GM18517 (cell line): ENCODE measurements around the gene TAF1L.

Source experiments
- ATAC-seq: cut with Tn5 transposase; IDR thresholded peaks from one replicate; pipeline ENCODE4 v1.9.1; 2021; ENCODE audit warnings: mild to moderate bottlenecking, moderate library complexity; ENCODE audit not compliant: unreplicated experiment

TAF1L gene

GRCh38 chr9:32596096-32596865, 39.2 kb downstream of the TAF1L start:
- no peak for ATAC-seq

- no peak for ATAC-seq
Measured at GRCh38 chr9:32590898-32591297, 44.6 kb downstream of the TAF1L start.

DNA sequence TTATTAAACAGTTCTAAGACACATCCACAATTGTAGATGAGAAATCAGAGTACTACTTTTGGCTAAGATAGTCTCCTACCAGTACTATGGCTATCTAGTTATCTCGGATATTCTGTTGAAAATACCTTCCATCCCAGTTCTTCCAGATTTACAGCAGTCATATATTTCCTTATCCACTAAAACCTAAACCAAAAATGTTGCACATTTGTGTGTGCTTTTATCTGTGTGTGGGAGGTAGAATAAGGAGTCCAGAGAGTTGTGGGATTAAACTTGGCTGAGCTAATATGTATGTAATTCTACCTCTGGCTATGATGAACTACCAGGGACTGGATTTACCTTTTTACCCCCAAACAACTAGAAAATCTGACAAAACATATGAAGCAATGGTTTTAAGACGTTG, 45.0 kb downstream of the TAF1L start:
- ATAC-seq: no peak

- no peak for ATAC-seq
Measured at GRCh38 chr9:32589083-32589723, 46.3 kb downstream of the TAF1L start.

GRCh38 chr9:32587901-32588300, 47.6 kb downstream of the TAF1L start:
- no peak for ATAC-seq

DNA sequence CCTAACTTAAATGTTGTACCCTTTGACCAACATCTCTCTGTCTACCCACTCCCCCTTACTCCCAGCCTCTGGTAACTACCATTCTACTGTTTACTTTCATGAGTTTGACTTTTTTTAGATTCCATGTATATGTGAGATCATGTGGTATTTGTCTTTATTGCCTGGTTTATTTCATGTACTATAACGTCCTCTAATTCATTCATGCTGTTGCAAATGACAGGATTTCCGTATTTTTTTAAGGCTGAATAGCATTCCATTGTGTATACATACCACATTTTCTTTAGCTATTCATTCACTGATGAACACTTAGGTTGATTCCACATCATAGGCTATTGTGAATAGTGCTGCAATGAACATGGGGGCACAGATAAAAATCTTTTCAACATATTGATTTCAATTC, 50.7 kb downstream of the TAF1L start:
- ATAC-seq: no peak

- ATAC-seq: no peak
Measured at GRCh38 chr9:32581512-32582143, 53.8 kb downstream of the TAF1L start.

GRCh38 chr9:32580631-32581300, 54.7 kb downstream of the TAF1L start:
- ATAC-seq: no peak

DNA sequence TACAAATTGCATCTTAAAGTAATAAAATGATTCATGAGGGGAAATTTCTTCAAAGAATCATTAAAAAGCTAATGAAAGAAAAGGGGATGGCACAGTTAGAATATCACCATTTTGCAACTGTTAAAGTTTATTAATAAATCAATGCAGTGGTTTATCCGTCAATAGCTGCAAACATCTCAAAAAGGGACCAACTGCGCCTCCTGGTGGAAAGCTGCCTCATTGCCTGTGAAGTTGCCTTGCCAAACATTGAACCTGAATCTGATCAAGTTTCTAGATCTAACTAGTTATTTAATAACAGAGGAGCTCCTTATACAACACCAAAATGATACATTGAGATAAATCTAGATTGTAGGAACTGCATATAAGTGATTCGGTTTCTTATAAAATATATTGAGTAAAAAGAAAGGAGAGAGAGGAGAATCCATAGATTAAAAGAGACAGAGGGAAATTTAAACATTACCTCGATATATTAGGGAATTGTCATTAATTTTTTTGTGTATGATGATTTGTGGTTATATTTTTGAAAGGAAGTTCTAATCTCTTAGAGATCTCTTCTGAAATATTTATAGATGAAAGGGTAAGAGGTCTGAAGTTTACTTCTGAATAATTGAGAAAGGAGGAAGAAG, 55.6 kb downstream of the TAF1L start:
- ATAC-seq: peak; percentile 43
